COR-L47 (cell line): ENCODE data around the gene FNIP2.
"Not testable (repeated sequence)": the region's sequence is repeated elsewhere in the genome, so short reads cannot be mapped to it uniquely, and the experiment has no call there.

Source experiments
- DNase-seq: peaks from one replicate; lab custom pipeline; 2025; lab: John Stamatoyannopoulos, UW

Gene FNIP2

GRCh38 chr4:158768555-158769174 is at the start of gene FNIP2:
TSS of gene FNIP2 (plus strand) at chr4:158769026. CDS start at chr4:158769213, 187 bp downstream.
- peak; percentile 84 for DNase-seq

- DNase-seq: no peak
Measured at GRCh38 chr4:158721680-158722079, 47.1 kb upstream of the FNIP2 start.

- DNase-seq: peak; percentile 15
Measured at GRCh38 chr4:158722291-158722916, 46.4 kb upstream of the FNIP2 start.

GRCh38 chr4:158722917-158723793 is 45.7 kb upstream of the FNIP2 start, which contains the start of gene PPID:
TSS of gene PPID (minus strand) at chr4:158723396. CDS start at chr4:158723288, 108 bp downstream.
- DNase-seq: peak; percentile 83

GRCh38 chr4:158724637-158725036 is 44.2 kb upstream of the FNIP2 start:
- no peak for DNase-seq

- no peak for DNase-seq
Measured at GRCh38 chr4:158726633-158727032, 42.2 kb upstream of the FNIP2 start.

- DNase-seq: no peak
Measured at GRCh38 chr4:158728236-158728635, 40.6 kb upstream of the FNIP2 start.

GRCh38 chr4:158729716-158730559 is 38.9 kb upstream of the FNIP2 start:
- peak; percentile 39 for DNase-seq

- DNase-seq: no peak
Measured at GRCh38 chr4:158738866-158739265, 30.0 kb upstream of the FNIP2 start.

- DNase-seq: no peak
Measured at GRCh38 chr4:158739600-158739999, 29.2 kb upstream of the FNIP2 start.

- no peak for DNase-seq
Measured at GRCh38 chr4:158741326-158742021, 27.4 kb upstream of the FNIP2 start.

- not testable (repeated sequence) for DNase-seq
Measured at GRCh38 chr4:158746537-158746936, 22.3 kb upstream of the FNIP2 start.

- DNase-seq: no peak
Measured at GRCh38 chr4:158750379-158750778, 18.4 kb upstream of the FNIP2 start.

- DNase-seq: no peak
Measured at GRCh38 chr4:158754385-158755180, 14.2 kb upstream of the FNIP2 start.

GRCh38 chr4:158755819-158756218 is 13.0 kb upstream of the FNIP2 start:
- not testable (repeated sequence) for DNase-seq

GRCh38 chr4:158756588-158756987 is 12.2 kb upstream of the FNIP2 start:
- no peak for DNase-seq

GRCh38 chr4:158758142-158758541 is 10.7 kb upstream of the FNIP2 start:
- DNase-seq: no peak

GRCh38 chr4:158758703-158759102 is 10.1 kb upstream of the FNIP2 start:
- no peak for DNase-seq

- not testable (repeated sequence) for DNase-seq
Measured at GRCh38 chr4:158759539-158759938, 9.3 kb upstream of the FNIP2 start.

- no peak for DNase-seq
Measured at GRCh38 chr4:158760866-158761265, 8.0 kb upstream of the FNIP2 start.
